DND-41 (cell line): Measurements from ENCODE around the gene SLC17A9.

Experiments used
- EZH2 ChIP-seq: IDR thresholded peaks from 3 replicates; pipeline ENCODE4 v1.6.1; 2012; ENCODE audit warnings: borderline replicate concordance, low read depth, mild to moderate bottlenecking, moderate library complexity, low read length, inconsistent platforms; ENCODE audit not compliant: severe bottlenecking
- TF ChIP-seq, protein P1 (sequence below): IDR thresholded peaks from 2 replicates; pipeline ENCODE4 v1.5.1; 2012; ENCODE audit warnings: borderline replicate concordance, low read length, moderate library complexity, mild to moderate bottlenecking; ENCODE audit not compliant: poor library complexity, severe bottlenecking; ENCODE audit errors: extremely low read depth

DNA sequence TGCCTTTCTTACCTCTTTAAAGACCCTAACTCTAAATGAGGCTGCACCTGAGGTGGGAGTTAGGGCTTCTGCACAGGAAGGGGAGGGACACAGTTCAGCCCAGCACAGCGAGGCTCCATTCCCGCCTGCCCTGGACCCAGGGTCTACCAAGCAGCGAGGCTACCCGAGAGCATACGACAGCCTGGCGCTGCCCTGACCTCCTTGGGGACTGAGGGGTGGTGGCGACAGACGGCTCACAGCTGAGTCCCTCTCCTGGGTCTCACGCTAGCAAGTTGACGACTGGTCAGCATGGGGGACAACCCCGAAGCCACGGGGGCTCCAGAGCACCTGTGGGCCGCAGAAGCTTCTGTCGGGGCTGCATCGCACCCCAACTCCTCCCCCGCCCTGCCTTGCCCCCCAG, 24.4 kb downstream of the SLC17A9 start:
- TF ChIP-seq, protein P1, sequence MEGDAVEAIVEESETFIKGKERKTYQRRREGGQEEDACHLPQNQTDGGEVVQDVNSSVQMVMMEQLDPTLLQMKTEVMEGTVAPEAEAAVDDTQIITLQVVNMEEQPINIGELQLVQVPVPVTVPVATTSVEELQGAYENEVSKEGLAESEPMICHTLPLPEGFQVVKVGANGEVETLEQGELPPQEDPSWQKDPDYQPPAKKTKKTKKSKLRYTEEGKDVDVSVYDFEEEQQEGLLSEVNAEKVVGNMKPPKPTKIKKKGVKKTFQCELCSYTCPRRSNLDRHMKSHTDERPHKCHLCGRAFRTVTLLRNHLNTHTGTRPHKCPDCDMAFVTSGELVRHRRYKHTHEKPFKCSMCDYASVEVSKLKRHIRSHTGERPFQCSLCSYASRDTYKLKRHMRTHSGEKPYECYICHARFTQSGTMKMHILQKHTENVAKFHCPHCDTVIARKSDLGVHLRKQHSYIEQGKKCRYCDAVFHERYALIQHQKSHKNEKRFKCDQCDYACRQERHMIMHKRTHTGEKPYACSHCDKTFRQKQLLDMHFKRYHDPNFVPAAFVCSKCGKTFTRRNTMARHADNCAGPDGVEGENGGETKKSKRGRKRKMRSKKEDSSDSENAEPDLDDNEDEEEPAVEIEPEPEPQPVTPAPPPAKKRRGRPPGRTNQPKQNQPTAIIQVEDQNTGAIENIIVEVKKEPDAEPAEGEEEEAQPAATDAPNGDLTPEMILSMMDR, result no peak
- TF ChIP-seq EZH2, result no peak
